ENCODE results near the gene CHD5.

Gene CHD5

GRCh38 chr1:6172549-6172948, 7.6 kb downstream of the CHD5 start:
- TF ChIP-seq ZNF274 (IDR thresholded peaks at IDR 0.05; ENCODE audit: low read depth, low read length) = no peak
- H3K4me3 ChIP-seq (ENCODE audit: low read length) = no peak overlapping the region

- TF ChIP-seq ZNF274 (IDR thresholded peaks at IDR 0.05; ENCODE audit: low read depth, low read length) = no peak
- no peak overlapping the region for H3K4me3 ChIP-seq (ENCODE audit: low read length)
These were observed 8.5 kb downstream of the CHD5 start for GRCh38 chr1:6171548-6172124.

GRCh38 chr1:6170742-6171201, 9.3 kb downstream of the CHD5 start:
- H3K4me3 ChIP-seq (ENCODE audit: low read length) = no peak overlapping the region
- no peak for TF ChIP-seq ZNF274 (IDR thresholded peaks at IDR 0.05; ENCODE audit: low read depth, low read length)

GRCh38 chr1:6170116-6170741, 9.9 kb downstream of the CHD5 start:
- TF ChIP-seq ZNF274 (IDR thresholded peaks at IDR 0.05; ENCODE audit: low read depth, low read length) = no peak
- H3K4me3 ChIP-seq (ENCODE audit: low read length) = no peak overlapping the region

- TF ChIP-seq ZNF274 (IDR thresholded peaks at IDR 0.05; ENCODE audit: low read depth, low read length) = no peak
- no peak overlapping the region for H3K4me3 ChIP-seq (ENCODE audit: low read length)
These were observed 11.1 kb downstream of the CHD5 start for GRCh38 chr1:6168947-6169586.

GRCh38 chr1:6167391-6168303, 12.5 kb downstream of the CHD5 start:
- no peak for TF ChIP-seq ZNF274 (IDR thresholded peaks at IDR 0.05; ENCODE audit: low read depth, low read length)
- H3K4me3 ChIP-seq (ENCODE audit: low read length) = no peak overlapping the region

GRCh38 chr1:6166655-6167390, 13.3 kb downstream of the CHD5 start:
- no peak for TF ChIP-seq ZNF274 (IDR thresholded peaks at IDR 0.05; ENCODE audit: low read depth, low read length)

GRCh38 chr1:6166221-6166620, 13.9 kb downstream of the CHD5 start:
- H3K4me3 ChIP-seq (ENCODE audit: low read length) = no peak overlapping the region
- TF ChIP-seq ZNF274 (IDR thresholded peaks at IDR 0.05; ENCODE audit: low read depth, low read length) = no peak

More at GRCh38 chr1:6166655-6167390, 13.3 kb downstream of the CHD5 start:
- H3K4me3 ChIP-seq (ENCODE audit: low read length) = no peak overlapping the region

- H3K4me3 ChIP-seq (ENCODE audit: low read length) = no peak overlapping the region
- no peak for TF ChIP-seq ZNF274 (IDR thresholded peaks at IDR 0.05; ENCODE audit: low read depth, low read length)
These were observed 14.6 kb downstream of the CHD5 start for GRCh38 chr1:6165441-6165985.

- TF ChIP-seq ZNF274 (IDR thresholded peaks at IDR 0.05; ENCODE audit: low read depth, low read length) = no peak
- H3K4me3 ChIP-seq (ENCODE audit: low read length) = no peak overlapping the region
These were observed 15.1 kb downstream of the CHD5 start for GRCh38 chr1:6165027-6165426.

- TF ChIP-seq ZNF274 (IDR thresholded peaks at IDR 0.05; ENCODE audit: low read depth, low read length) = no peak
- H3K4me3 ChIP-seq (ENCODE audit: low read length) = no peak overlapping the region
These were observed 16.0 kb downstream of the CHD5 start for GRCh38 chr1:6163973-6164617.

GRCh38 chr1:6163191-6163972, 16.7 kb downstream of the CHD5 start:
- no peak for TF ChIP-seq ZNF274 (IDR thresholded peaks at IDR 0.05; ENCODE audit: low read depth, low read length)
- no peak overlapping the region for H3K4me3 ChIP-seq (ENCODE audit: low read length)
